NCI-H774 (cell line): ENCODE results near the gene SSX2B.
"Not testable (repeated sequence)": the region's sequence is repeated elsewhere in the genome, so short reads cannot be mapped to it uniquely, and the experiment has no call there.

Source experiments
- DNase-seq: peaks from one replicate; lab custom pipeline; 2025; lab: John Stamatoyannopoulos, UW

SSX2B gene

GRCh38 chrX:52750952-52751351 is at the start of gene SSX2B:
Gene SSX2B (plus strand): TSS chrX:52751252. CDS start chrX:52752681, 1,429 bp downstream.
- DNase-seq = not testable (repeated sequence)

GRCh38 chrX:52707078-52707477 is 44.0 kb upstream of the SSX2B start, which contains the start of gene SSX2:
Gene SSX2 (minus strand): TSS chrX:52707178. CDS start chrX:52705749, 1,429 bp downstream.
- not testable (repeated sequence) for DNase-seq

GRCh38 chrX:52765983-52766382 is 14.9 kb downstream of the SSX2B start:
- DNase-seq = not testable (repeated sequence)

- DNase-seq = not testable (repeated sequence)
Measured at GRCh38 chrX:52773504-52773903, 22.5 kb downstream of the SSX2B start.

GRCh38 chrX:52797327-52797726 is 46.3 kb downstream of the SSX2B start, which contains the start of gene SPANXN5:
Gene SPANXN5 (minus strand): TSS chrX:52797427. CDS start chrX:52797348, 79 bp downstream.
- DNase-seq = not testable (repeated sequence)

GRCh38 chrX:52804876-52805275 is 53.8 kb downstream of the SSX2B start:
- not testable (repeated sequence) for DNase-seq
